AG04450 (cell line): ENCODE results near the gene PI4KB. TPM values are rescaled to one million over a fixed set of nuclear protein-coding genes. Genes with fewer than 3 reads are reported as not detected.

Experiments
- CTCF ChIA-PET: fragments of 300-600, 350-600 bp; formaldehyde crosslinking; extraction: SDS; loops from one replicate; lab custom pipeline; 2022; ENCODE audit warnings: antibody characterized with exemption, inconsistent platforms; lab: Charles Lee
- POLR2A ChIA-PET: fragments of 350-600 bp; formaldehyde crosslinking; extraction: SDS; loops from one replicate; lab custom pipeline; 2021; ENCODE audit warnings: antibody characterized with exemption, inconsistent platforms; lab: Yijun Ruan, JAX
- DNase-seq: peaks from one replicate; pipeline ENCODE4 v3.0.0-alpha.2; 2011; ENCODE audit warnings: low read depth, low spot score
- H3K27ac ChIP-seq: one replicate; pipeline ENCODE4 v1.5.1; 2012; ENCODE audit warnings: low read depth, low read length, control low read depth
- H3K27me3 ChIP-seq: one replicate; pipeline ENCODE4 v1.6.0; 2012; ENCODE audit warnings: low read length; ENCODE audit not compliant: control insufficient read depth, insufficient read depth
- H3K4me3 ChIP-seq: 2 replicates; pipeline ENCODE4 v1.5.1; 2011; ENCODE audit warnings: mild to moderate bottlenecking, low read depth, low read length, control low read depth
- H3K9me3 ChIP-seq: 2 replicates; pipeline ENCODE4 v1.5.1; 2012; ENCODE audit warnings: low read length; ENCODE audit not compliant: control insufficient read depth, insufficient read depth
- CTCF ChIP-seq: IDR thresholded peaks from 2 replicates; pipeline ENCODE4 v1.5.1; 2011; ENCODE audit warnings: low read depth, low read length, control low read depth, inconsistent platforms
- polyA plus RNA-seq: library from polyadenylated mRNA; depleted of rRNA; stranded (reverse); fragments of >200 nt; gene quantifications from 2 replicates; pipeline ENCODE4 v1.2.3, GENCODE V29; 2011

The PI4KB gene
- polyA plus RNA-seq, 1 experiment = 75.2 TPM

DNA sequence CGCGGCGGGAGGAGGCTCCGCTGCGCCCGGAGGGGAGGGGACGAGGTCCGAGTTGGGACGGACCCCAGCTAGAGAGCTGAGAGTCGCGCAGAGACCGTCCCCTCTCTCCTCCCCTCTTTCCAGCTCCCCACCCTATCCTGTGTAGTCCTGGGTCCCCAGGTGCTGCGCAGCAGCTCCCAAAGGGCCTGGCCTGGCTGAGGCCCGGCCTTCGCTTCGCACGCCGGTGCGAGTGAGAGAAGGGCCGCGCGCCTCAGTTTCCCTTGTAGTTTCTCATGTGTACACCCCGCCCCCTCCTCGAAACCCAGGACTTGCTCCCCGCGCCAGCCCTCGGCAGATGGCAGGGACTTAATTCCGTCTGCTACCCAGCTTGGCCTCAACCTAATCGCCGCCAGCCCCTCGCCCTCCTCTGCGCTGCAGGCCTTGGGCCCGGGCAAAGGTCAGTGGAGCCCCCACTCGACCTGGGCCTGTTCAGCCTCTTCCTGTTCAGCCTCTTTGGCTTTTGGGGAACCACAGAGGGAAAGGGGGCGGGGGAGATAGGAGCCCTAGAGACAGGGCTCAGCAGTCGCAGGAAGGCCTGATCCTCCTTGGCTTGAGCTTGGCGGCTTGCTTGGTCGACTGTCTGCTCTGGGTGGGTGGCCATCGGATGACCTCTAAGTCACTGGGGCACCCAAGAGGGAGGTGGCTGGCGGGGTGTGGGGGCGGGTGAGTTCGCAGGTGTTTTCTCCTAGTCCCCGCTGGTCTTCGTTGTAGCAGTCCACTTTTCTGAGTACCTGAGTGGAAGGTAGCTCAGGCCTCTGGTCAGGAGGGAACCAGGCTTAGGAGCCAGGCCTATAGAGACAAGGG, 44.1 kb downstream of the PI4KB start:
- H3K27me3 ChIP-seq = no peaks in the 10 kb centered on the region
- ChIA-PET CTCF (interaction anchor here (1.0 to 1.9 kb wide), 2 partner anchors 18 to 58 kb away, joined by 4 to 9 read pairs; no protein-coding TSS in a partner anchor), POLR2A (interaction anchor here (0.5 to 0.9 kb wide), 2 partner anchors 9 to 44 kb away, joined by 3 read pairs; no protein-coding TSS in a partner anchor)
- peaks cover 4% of the 10 kb centered on the region; the same call in 1 of the 2 replicates for H3K9me3 ChIP-seq
- DNase-seq = no peak
- no peak for TF ChIP-seq CTCF
- peak overlapping the region; percentile 100 for H3K27ac ChIP-seq
- peak overlapping the region; percentile 79 for H3K4me3 ChIP-seq

DNA sequence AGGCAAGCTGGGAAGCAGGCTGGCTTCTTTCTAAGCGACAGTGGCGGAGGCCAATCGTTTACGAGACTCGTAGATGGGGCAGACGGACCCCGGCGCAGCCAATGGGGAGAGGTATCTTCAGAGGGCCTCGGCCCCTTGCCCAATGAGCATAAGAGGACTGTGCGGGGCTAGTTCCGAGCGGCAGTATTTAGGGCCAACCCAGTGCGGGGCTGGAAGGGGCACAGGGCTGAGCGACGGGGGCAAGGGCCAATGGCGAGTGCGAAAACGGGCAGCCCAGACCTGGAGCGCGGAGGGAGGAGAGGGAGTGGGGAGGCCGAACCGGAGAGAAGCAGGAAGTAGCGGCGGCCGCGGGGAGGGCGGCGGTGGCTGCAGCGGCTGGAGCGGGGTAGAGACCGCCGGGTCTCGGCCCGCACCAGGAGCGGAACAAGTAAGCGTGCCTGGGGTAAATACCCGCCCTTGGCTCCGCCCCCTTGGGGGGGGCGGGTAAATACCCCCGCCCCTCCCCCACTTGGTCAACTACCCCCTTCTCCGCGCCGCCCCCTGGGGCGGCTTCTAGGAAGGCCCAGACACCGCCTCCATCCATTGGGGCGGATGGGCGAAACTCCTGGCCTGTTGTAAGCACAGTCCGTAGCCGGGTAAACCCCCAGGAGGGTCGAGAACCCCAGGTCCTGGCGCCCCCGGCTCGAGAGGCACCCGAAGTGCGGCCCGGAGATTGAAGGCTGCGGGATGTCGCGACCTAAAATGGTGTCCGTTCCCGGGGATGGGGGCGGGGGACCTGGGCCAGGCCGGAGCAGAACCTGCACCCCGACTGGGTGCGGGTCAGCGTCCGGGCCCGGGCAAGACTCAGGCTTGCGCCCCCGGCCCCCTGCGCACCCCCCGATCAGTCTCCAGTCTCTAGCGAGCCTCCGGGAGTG, 45.0 kb downstream of the PI4KB start, which contains the start of gene ZNF687:
Gene ZNF687 (plus strand): TSS at position 331 of the 914 bp plus-strand sequence. CDS start 3,993 bp downstream, outside the sequence.
- CTCF ChIA-PET = interaction anchor here (0.8 to 1.9 kb wide), 6 partner anchors 10 to 93 kb away, joined by 3 to 9 read pairs (median 5); partner anchors contain the start of genes RFX5 and VPS72
- H3K27me3 ChIP-seq = peaks cover 3% of the 10 kb centered on the region
- POLR2A ChIA-PET = interaction anchor here (0.5 to 1.6 kb wide), 15 partner anchors 13 to 1395 kb away, joined by 3 to 10 read pairs (median 3); partner anchors contain the start of genes PSMD4, SELENBP1 and VPS72
- no peak for TF ChIP-seq CTCF
- peak within 1 kb of the TSS; percentile 100 for H3K27ac ChIP-seq
- peaks cover 4% of the 10 kb centered on the region; the same call in 1 of the 2 replicates for H3K9me3 ChIP-seq
- DNase-seq = peak; percentile 100
- peak within 1 kb of the TSS; percentile 98 for H3K4me3 ChIP-seq

DNA sequence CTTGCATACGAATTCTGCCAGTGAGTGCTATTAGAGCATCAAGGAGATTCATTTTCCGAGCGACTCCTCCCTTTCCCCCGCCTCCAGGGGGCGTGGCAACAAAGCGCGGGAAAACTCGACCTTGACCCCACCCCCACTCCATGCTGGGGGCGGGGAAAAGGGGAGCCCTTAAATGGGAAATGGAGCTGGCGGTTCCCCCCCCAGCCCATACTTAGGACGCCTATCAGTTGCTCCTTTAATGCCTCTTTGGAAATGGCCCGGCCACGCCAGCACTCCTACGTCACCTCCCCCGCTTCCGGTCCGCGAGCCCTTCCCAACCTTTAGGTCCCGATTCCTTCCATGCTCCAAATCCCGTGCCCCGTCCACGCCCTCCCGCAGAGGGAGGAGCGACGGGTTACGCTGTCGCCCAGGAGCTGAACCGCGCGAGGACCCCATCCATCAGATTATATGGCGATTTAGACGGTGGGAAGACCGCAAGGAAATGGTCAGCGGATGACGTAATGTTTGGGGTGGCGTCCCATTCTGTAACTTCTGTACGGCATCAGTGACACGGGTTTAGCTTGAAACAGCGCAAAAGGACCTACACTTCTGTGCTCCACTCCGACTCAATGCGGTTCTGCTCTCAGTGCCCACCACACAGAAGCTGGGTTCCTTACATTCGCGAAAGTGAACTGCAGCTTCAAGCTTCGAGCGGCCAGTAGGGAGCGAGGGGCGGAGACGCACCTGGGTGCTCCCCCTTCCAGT, 45.8 kb downstream of the PI4KB start:
- CTCF ChIA-PET = interaction anchor here (0.5 to 1.4 kb wide), 6 partner anchors 11 to 92 kb away, joined by 3 to 7 read pairs (median 5); partner anchors contain the start of genes PSMD4, RFX5 and VPS72

More for the DNA sequence above, 45.8 kb downstream of the PI4KB start:
- peak; percentile 93 for DNase-seq
- POLR2A ChIA-PET = interaction anchor here (0.5 to 1.6 kb wide), 17 partner anchors 12 to 1394 kb away, joined by 3 to 10 read pairs (median 3); partner anchors contain the start of genes PSMD4, SELENBP1 and VPS72
- Histone ChIP-seq H3K9me3 (peaks cover 4% of the 10 kb centered on the region; the same call in 1 of the 2 replicates), H3K4me3 (peak overlapping the region; percentile 98), H3K27me3 (peaks cover 3% of the 10 kb centered on the region), H3K27ac (peak overlapping the region; percentile 100)
- no peak; the same call in 1 of the 2 replicates for TF ChIP-seq CTCF
